MM.1S (cell line): ENCODE measurements around the gene HIGD2A.

Source experiments
- DNase-seq: peaks from one replicate; pipeline ENCODE4 v3.0.0-alpha.2; 2015
- H2AFZ ChIP-seq: fragments of 300-600 bp; sonication (generic); 2 replicates; pipeline ENCODE4 v1.6.0; 2016; ENCODE audit warnings: antibody characterized with exemption, low read length
- H3F3A ChIP-seq: fragments of 300-600 bp; sonication (generic); 2 replicates; pipeline ENCODE4 v1.6.1; 2016; ENCODE audit warnings: mild to moderate bottlenecking, antibody characterized with exemption, low read length, moderate library complexity, mixed read lengths; ENCODE audit not compliant: insufficient read depth
- H3K27ac ChIP-seq: fragments of 300-600 bp; sonication (generic); 2 replicates; pipeline ENCODE4 v1.5.1; 2016; ENCODE audit warnings: mild to moderate bottlenecking, low read length
- H3K27me3 ChIP-seq: fragments of 300-600 bp; sonication (generic); replicated peaks from 2 replicates; pipeline ENCODE4 v1.6.0; 2016; ENCODE audit warnings: low read length; ENCODE audit not compliant: insufficient read depth
- H3K36me3 ChIP-seq: fragments of 300-600 bp; sonication (generic); replicated peaks from 2 replicates; pipeline ENCODE4 v1.6.1; 2016; ENCODE audit warnings: mild to moderate bottlenecking, low read length, mixed read lengths; ENCODE audit not compliant: insufficient read depth
- H3K4me1 ChIP-seq: fragments of 300-600 bp; sonication (generic); 2 replicates; pipeline ENCODE4 v1.6.1; 2016; ENCODE audit warnings: low read length, mixed read lengths
- H3K4me2 ChIP-seq: fragments of 300-600 bp; sonication (generic); 2 replicates; pipeline ENCODE4 v1.6.0; 2016; ENCODE audit warnings: low read depth, low read length
- H3K4me3 ChIP-seq: fragments of 300-600 bp; sonication (generic); 2 replicates; pipeline ENCODE4 v1.5.1; 2016; ENCODE audit warnings: low read length, mixed read lengths
- H3K79me2 ChIP-seq: fragments of 300-600 bp; sonication (generic); 2 replicates; pipeline ENCODE4 v1.6.1; 2016; ENCODE audit warnings: mixed run types, low read length, mixed read lengths
- H3K9ac ChIP-seq: fragments of 300-600 bp; sonication (generic); 2 replicates; pipeline ENCODE4 v1.6.1; 2016; ENCODE audit warnings: low read length, mixed read lengths
- H3K9me2 ChIP-seq: fragments of 300-600 bp; sonication (generic); replicated peaks from 2 replicates; pipeline ENCODE4 v1.6.1; 2016; ENCODE audit warnings: mild to moderate bottlenecking, low read length, mixed read lengths; ENCODE audit not compliant: insufficient read depth
- H3K9me3 ChIP-seq: fragments of 300-600 bp; sonication (generic); replicated peaks from 2 replicates; pipeline ENCODE4 v1.6.1; 2016; ENCODE audit warnings: mild to moderate bottlenecking, low read length, mixed read lengths; ENCODE audit not compliant: insufficient read depth
- H4K20me1 ChIP-seq: fragments of 300-600 bp; sonication (generic); 2 replicates; pipeline ENCODE4 v1.6.1; 2016; ENCODE audit warnings: mild to moderate bottlenecking, low read length, moderate library complexity, mixed read lengths; ENCODE audit not compliant: insufficient read depth
- EZH2 ChIP-seq: fragments of 300-600 bp; sonication (generic); optimal IDR thresholded peaks from 2 replicates; pipeline ENCODE3; 2017; ENCODE audit warnings: low read depth, mild to moderate bottlenecking, antibody characterized with exemption, low read length, mixed read lengths
- EZH2phosphoT487 ChIP-seq: fragments of 300-600 bp; sonication (generic); IDR thresholded peaks from 2 replicates; pipeline ENCODE4 v1.6.1; 2018; ENCODE audit warnings: antibody characterized with exemption, low read length
- TF ChIP-seq, protein P1 (sequence below): fragments of 300-600 bp; sonication (generic); IDR thresholded peaks from 2 replicates; pipeline ENCODE4 v1.5.1; 2016; ENCODE audit warnings: antibody characterized with exemption, low read length, mixed read lengths

HIGD2A gene

GRCh38 chr5:176412517-176413254, 24.1 kb downstream of the HIGD2A start:
- H3K27me3 ChIP-seq = no peaks in the 10 kb centered on the region
- H3K27ac ChIP-seq = no peak overlapping the region
- no peak for DNase-seq
- no peaks in the 10 kb centered on the region; the same call in 1 of the 2 replicates for H3K36me3 ChIP-seq
- H3F3A ChIP-seq = peaks cover 3% of the 10 kb centered on the region
- H3K4me3 ChIP-seq = no peak overlapping the region
- no peak overlapping the region for H3K4me2 ChIP-seq
- no peak overlapping the region for H3K9ac ChIP-seq
- no peaks in the 10 kb centered on the region for H3K9me3 ChIP-seq
- H3K4me1 ChIP-seq = peaks cover 22% of the 10 kb centered on the region
- H4K20me1 ChIP-seq = no peaks in the 10 kb centered on the region
- no peak overlapping the region for H2AFZ ChIP-seq
- H3K9me2 ChIP-seq = no peaks in the 10 kb centered on the region
- H3K79me2 ChIP-seq = peaks cover 47% of the 10 kb centered on the region
- no peak for TF ChIP-seq EZH2
- no peak for TF ChIP-seq EZH2phosphoT487
- TF ChIP-seq, protein P1, sequence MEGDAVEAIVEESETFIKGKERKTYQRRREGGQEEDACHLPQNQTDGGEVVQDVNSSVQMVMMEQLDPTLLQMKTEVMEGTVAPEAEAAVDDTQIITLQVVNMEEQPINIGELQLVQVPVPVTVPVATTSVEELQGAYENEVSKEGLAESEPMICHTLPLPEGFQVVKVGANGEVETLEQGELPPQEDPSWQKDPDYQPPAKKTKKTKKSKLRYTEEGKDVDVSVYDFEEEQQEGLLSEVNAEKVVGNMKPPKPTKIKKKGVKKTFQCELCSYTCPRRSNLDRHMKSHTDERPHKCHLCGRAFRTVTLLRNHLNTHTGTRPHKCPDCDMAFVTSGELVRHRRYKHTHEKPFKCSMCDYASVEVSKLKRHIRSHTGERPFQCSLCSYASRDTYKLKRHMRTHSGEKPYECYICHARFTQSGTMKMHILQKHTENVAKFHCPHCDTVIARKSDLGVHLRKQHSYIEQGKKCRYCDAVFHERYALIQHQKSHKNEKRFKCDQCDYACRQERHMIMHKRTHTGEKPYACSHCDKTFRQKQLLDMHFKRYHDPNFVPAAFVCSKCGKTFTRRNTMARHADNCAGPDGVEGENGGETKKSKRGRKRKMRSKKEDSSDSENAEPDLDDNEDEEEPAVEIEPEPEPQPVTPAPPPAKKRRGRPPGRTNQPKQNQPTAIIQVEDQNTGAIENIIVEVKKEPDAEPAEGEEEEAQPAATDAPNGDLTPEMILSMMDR = no peak

GRCh38 chr5:176413255-176413565, 24.7 kb downstream of the HIGD2A start:
- no peak overlapping the region for H3K9ac ChIP-seq
- no peak overlapping the region for H2AFZ ChIP-seq
- no peaks in the 10 kb centered on the region for H3F3A ChIP-seq
- no peaks in the 10 kb centered on the region; the same call in 1 of the 2 replicates for H3K36me3 ChIP-seq
- H3K79me2 ChIP-seq = peaks cover 47% of the 10 kb centered on the region
- no peaks in the 10 kb centered on the region for H4K20me1 ChIP-seq
- peaks cover 18% of the 10 kb centered on the region for H3K4me1 ChIP-seq
- H3K4me3 ChIP-seq = no peak overlapping the region
- H3K9me2 ChIP-seq = no peaks in the 10 kb centered on the region
- no peaks in the 10 kb centered on the region for H3K27me3 ChIP-seq
- no peak for TF ChIP-seq EZH2phosphoT487
- TF ChIP-seq EZH2 = no peak
- TF ChIP-seq, protein P1 = no peak
- no peak overlapping the region for H3K27ac ChIP-seq
- H3K4me2 ChIP-seq = no peak overlapping the region
- no peaks in the 10 kb centered on the region for H3K9me3 ChIP-seq
- no peak for DNase-seq

DNA sequence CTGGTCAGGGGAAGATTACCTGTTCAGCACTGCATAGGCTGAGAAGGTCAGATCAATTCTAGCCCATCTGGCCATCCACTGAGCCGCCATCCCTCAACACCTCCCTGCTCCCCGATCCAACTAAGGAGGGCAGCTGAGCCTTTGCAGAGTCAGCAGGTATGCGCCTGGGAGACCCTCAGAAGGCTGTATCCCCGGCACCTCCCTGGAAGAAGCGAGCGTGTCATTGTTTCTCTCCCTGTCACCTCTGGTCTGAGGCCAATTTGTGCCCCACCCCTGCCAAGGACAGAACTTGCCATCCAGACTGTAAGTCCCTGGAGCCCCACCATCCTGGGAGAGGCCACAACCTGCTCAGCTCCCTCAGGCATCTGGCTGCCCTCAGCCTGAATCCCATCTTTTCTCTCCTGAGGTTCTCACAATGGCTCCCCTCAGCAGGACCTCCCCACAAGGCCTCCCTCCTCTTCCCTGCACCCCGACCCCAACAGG, 25.2 kb downstream of the HIGD2A start:
- TF ChIP-seq EZH2 (no peak), EZH2phosphoT487 (no peak)
- TF ChIP-seq, protein P1 = no peak
- Histone ChIP-seq H3K36me3 (no peaks in the 10 kb centered on the region; the same call in 1 of the 2 replicates), H3K4me3 (no peak overlapping the region), H2AFZ (no peak overlapping the region), H3K9me3 (no peaks in the 10 kb centered on the region), H3K27me3 (no peaks in the 10 kb centered on the region), H3K4me2 (no peak overlapping the region), H3K4me1 (peaks cover 18% of the 10 kb centered on the region), H3K9me2 (no peaks in the 10 kb centered on the region), H4K20me1 (no peaks in the 10 kb centered on the region), H3F3A (no peaks in the 10 kb centered on the region), H3K27ac (no peak overlapping the region), H3K9ac (no peak overlapping the region), H3K79me2 (peaks cover 47% of the 10 kb centered on the region)
- no peak for DNase-seq
